Keratinocyte (primary cell): ENCODE results near the gene C19orf73. TPM values are rescaled to one million over a fixed set of nuclear protein-coding genes. Genes with fewer than 3 reads are reported as not detected.

Experiments used
- DNase-seq: peaks from one replicate; pipeline ENCODE4 v3.0.0-alpha.2; 2011; ENCODE audit warnings: low read depth, missing footprints, low spot score
- FAIRE-seq: peaks from 2 replicates; lab custom pipeline; 2011; peaks lifted over from hg19 to GRCh38; lab: Jason Lieb, UNC
- H2AFZ ChIP-seq: 2 replicates; pipeline ENCODE4 v1.6.0; 2012; ENCODE audit warnings: low read length, control low read depth, inconsistent platforms; ENCODE audit not compliant: control insufficient read depth
- H3K27ac ChIP-seq: 2 replicates; pipeline ENCODE4 v1.5.1; 2011; ENCODE audit warnings: low read length; ENCODE audit not compliant: control insufficient read depth, insufficient read depth
- H3K27me3 ChIP-seq: 3 replicates; pipeline ENCODE4 v1.6.0; 2011; ENCODE audit warnings: low read length; ENCODE audit not compliant: control insufficient read depth, insufficient read depth; ENCODE audit errors: extremely low read depth
- H3K36me3 ChIP-seq, 2 experiments: 2 replicates in 1 of 2; 3 replicates in 1 of 2; pipeline ENCODE4 v1.5.1; 2011; ENCODE audit warnings: low read length in 2 of 2, mild to moderate bottlenecking in 1 of 2; ENCODE audit not compliant: control insufficient read depth in 2 of 2, insufficient read depth in 2 of 2; ENCODE audit errors: extremely low read depth in 1 of 2
- H3K4me1 ChIP-seq: 3 replicates; pipeline ENCODE4 v1.5.1; 2011; ENCODE audit warnings: low read length; ENCODE audit not compliant: control insufficient read depth, insufficient read depth; ENCODE audit errors: extremely low read depth
- H3K4me2 ChIP-seq: 3 replicates; pipeline ENCODE4 v1.6.0; 2011; ENCODE audit warnings: low read depth, low read length; ENCODE audit not compliant: control insufficient read depth, insufficient read depth; ENCODE audit errors: extremely low read depth
- H3K4me3 ChIP-seq, 3 experiments: fragments of 200-600 bp in 1 of 3; sonication (generic) in 1 of 3; 2 replicates in 2 of 3; 3 replicates in 1 of 3; pipeline ENCODE4 v1.5.1; 2011 to 2016; ENCODE audit warnings: low read length in 3 of 3, mild to moderate bottlenecking in 3 of 3, control low read depth in 2 of 3, inconsistent platforms in 1 of 3, low read depth in 1 of 3, mixed read lengths in 1 of 3, mixed run types in 1 of 3, moderate library complexity in 1 of 3; ENCODE audit not compliant: control insufficient read depth in 2 of 3, insufficient read depth in 2 of 3; ENCODE audit errors: extremely low read depth in 1 of 3
- H3K79me2 ChIP-seq: 2 replicates; pipeline ENCODE4 v1.6.0; 2012; ENCODE audit warnings: low read length; ENCODE audit not compliant: control insufficient read depth, insufficient read depth
- H3K9ac ChIP-seq: 3 replicates; pipeline ENCODE4 v1.6.0; 2011; ENCODE audit warnings: low read length; ENCODE audit not compliant: control insufficient read depth, insufficient read depth; ENCODE audit errors: extremely low read depth
- H3K9me1 ChIP-seq: 3 replicates; pipeline ENCODE4 v1.6.0; 2011; ENCODE audit warnings: low read length; ENCODE audit not compliant: control insufficient read depth, insufficient read depth; ENCODE audit errors: extremely low read depth
- H3K9me3 ChIP-seq: 2 replicates; pipeline ENCODE4 v1.5.1; 2012; ENCODE audit warnings: low read depth, low read length; ENCODE audit not compliant: control insufficient read depth
- H4K20me1 ChIP-seq: 3 replicates; pipeline ENCODE4 v1.6.0; 2011; ENCODE audit warnings: low read length; ENCODE audit not compliant: control insufficient read depth, insufficient read depth; ENCODE audit errors: extremely low read depth
- EZH2 ChIP-seq: IDR thresholded peaks from one replicate; pipeline ENCODE4 v1.6.1; 2012; ENCODE audit warnings: inconsistent platforms, mild to moderate bottlenecking, low read length, moderate library complexity
- dilution Hi-C: fragments of 300-500 bp; cut with MboI; formaldehyde crosslinking; loops from one replicate; pipeline ENCODE4 v1.7.0; 2020; ENCODE audit warnings: low sequenced_read_pairs; ENCODE audit not compliant: extremely low pct_ligation_motif_present
- polyA plus RNA-seq, 5 experiments: library from polyadenylated mRNA; depleted of rRNA in 3 of 5; stranded (reverse) in 3 of 5; stranded (forward) in 1 of 5; unstranded in 1 of 5; fragments of >200 nt; gene quantifications; 1 replicate in 1 of 5; 2 replicates in 3 of 5; 3 replicates in 1 of 5; pipeline versions ENCODE4 v1.2.1 to v1.2.3, GENCODE V29; 2011 to 2012; ENCODE audit warnings: missing spikeins in 2 of 5, low read depth in 1 of 5, low replicate concordance in 1 of 5
- TF ChIP-seq, protein P1 (sequence below), 3 experiments: IDR thresholded peaks in 1 of 3; conservative IDR thresholded peaks in 1 of 3; optimal IDR thresholded peaks in 1 of 3; 2 replicates in 2 of 3; 3 replicates in 1 of 3; pipeline versions ENCODE3 to v1.5.1; 2011; ENCODE audit warnings: low read length in 3 of 3, mild to moderate bottlenecking in 3 of 3, moderate library complexity in 2 of 3, control low read depth in 1 of 3, inconsistent platforms in 1 of 3; ENCODE audit not compliant: insufficient read depth in 2 of 3; ENCODE audit errors: extremely low read depth in 1 of 3

Gene C19orf73
- polyA plus RNA-seq, 1 donor (not counting 4 experiments of a cell fraction or from before 2014, with no cell fraction given): 0.71 TPM

DNA sequence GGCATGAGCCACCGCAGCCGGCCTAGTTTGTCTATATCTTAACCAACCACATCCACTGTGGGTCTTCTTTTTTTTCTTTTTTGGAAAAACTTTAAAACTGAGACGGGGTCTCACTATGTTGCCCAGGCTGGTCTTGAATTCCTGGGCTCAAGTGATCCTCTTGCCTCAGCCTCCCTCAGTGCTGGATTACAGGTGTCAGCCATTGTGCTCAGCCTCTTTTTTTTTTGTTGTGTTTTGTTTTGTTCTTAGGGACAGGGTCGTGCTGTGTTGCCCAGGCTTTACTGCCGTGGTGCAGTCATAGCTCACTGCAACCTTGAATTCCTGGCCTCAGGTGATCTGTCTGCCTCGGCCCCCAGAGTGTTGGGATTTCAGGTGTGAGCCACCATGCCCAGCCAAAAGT is 26.3 kb downstream of the C19orf73 start:
- Histone ChIP-seq H3K79me2 (peaks cover 70% of the 10 kb centered on the region), H3K4me3 (no peak overlapping the region), H2AFZ (no peak overlapping the region), H3K27me3 (no peaks in the 10 kb centered on the region), H3K27ac (no peak overlapping the region), H3K36me3 (peaks cover 30 to 54% of the 10 kb centered on the region in 2 experiments), H3K9me3 (no peaks in the 10 kb centered on the region), H3K9ac (no peak overlapping the region), H3K9me1 (no peaks in the 10 kb centered on the region), H3K4me2 (no peak overlapping the region), H3K4me1 (no peaks in the 10 kb centered on the region), H4K20me1 (peaks cover 27% of the 10 kb centered on the region)
- TF ChIP-seq, protein P1, sequence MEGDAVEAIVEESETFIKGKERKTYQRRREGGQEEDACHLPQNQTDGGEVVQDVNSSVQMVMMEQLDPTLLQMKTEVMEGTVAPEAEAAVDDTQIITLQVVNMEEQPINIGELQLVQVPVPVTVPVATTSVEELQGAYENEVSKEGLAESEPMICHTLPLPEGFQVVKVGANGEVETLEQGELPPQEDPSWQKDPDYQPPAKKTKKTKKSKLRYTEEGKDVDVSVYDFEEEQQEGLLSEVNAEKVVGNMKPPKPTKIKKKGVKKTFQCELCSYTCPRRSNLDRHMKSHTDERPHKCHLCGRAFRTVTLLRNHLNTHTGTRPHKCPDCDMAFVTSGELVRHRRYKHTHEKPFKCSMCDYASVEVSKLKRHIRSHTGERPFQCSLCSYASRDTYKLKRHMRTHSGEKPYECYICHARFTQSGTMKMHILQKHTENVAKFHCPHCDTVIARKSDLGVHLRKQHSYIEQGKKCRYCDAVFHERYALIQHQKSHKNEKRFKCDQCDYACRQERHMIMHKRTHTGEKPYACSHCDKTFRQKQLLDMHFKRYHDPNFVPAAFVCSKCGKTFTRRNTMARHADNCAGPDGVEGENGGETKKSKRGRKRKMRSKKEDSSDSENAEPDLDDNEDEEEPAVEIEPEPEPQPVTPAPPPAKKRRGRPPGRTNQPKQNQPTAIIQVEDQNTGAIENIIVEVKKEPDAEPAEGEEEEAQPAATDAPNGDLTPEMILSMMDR (optimal IDR thresholded peaks at IDR 0.05 in 1 of 3, IDR thresholded peaks at IDR 0.05 in 1 of 3, conservative IDR thresholded peaks at IDR 0.05 in 1 of 3; ENCODE audit: extremely low read depth in 1 of 3, insufficient read depth in 2 of 3, low read length in 3 of 3): no peak
- no peak for TF ChIP-seq EZH2
- FAIRE-seq (no peak), DNase-seq (no peak)
- dilution Hi-C loops: no loop called here

DNA sequence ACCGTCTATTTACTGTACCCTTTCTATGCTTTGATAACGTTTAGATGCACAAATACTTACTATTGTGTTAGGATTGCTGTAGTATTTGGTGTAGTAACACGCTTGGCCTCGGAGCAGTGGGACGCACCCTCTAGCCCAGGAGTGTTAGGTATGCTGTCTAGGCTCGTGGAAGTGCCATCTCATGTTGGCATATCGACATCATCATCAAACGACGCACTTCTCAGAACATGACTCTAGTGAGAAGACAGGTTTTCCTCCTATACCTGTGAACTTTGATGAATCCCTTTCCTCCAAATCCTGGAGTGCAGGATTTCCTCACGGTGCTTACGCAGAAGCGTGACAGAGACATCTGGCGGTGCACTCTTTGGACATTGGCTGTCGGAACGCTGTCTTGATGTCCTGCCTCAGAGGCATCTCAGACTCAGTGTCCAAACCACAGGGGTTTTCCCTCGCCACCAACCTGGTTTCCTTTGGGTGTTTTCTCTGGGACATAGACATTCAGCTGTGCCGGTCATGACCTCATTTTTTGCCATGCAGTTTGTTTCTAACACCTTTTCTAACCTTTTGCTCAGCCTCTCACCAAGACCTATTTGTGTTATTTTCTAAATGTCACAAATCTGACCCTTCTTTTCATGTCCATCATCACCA is 27.4 kb downstream of the C19orf73 start:
- no peak for DNase-seq
- no peaks in the 10 kb centered on the region for H3K9me1 ChIP-seq
- H4K20me1 ChIP-seq: peaks cover 30% of the 10 kb centered on the region
- peaks cover 82% of the 10 kb centered on the region for H3K79me2 ChIP-seq
- no peak for FAIRE-seq
- no peak overlapping the region for H2AFZ ChIP-seq
- H3K27me3 ChIP-seq: no peaks in the 10 kb centered on the region
- H3K27ac ChIP-seq: no peak overlapping the region
- peaks cover 9% of the 10 kb centered on the region for H3K4me1 ChIP-seq
- no peak overlapping the region for H3K4me2 ChIP-seq
- no peaks in the 10 kb centered on the region for H3K9me3 ChIP-seq
- H3K9ac ChIP-seq: no peak overlapping the region
- no peak for TF ChIP-seq EZH2
- TF ChIP-seq, protein P1 (optimal IDR thresholded peaks at IDR 0.05 in 1 of 3, IDR thresholded peaks at IDR 0.05 in 1 of 3, conservative IDR thresholded peaks at IDR 0.05 in 1 of 3; ENCODE audit: extremely low read depth in 1 of 3, insufficient read depth in 2 of 3, low read length in 3 of 3): no peak
- dilution Hi-C loops: no loop called here
- H3K4me3 ChIP-seq: no peak overlapping the region
- peaks cover 32 to 55% of the 10 kb centered on the region in 2 experiments for H3K36me3 ChIP-seq
